GM12878 (cell line): Measurements from ENCODE around the gene FAM171A1. TPM values are rescaled to one million over a fixed set of nuclear protein-coding genes. Genes with fewer than 3 reads are reported as not detected.

Source experiments
- ATAC-seq: fragments of 200-7000 bp; cut with Tn5 transposase; 3 replicates; pipeline ENCODE4 v1.9.1; 2020; ENCODE audit warnings: mild to moderate bottlenecking, moderate library complexity
- BruUV-seq: library from RNA; stranded (reverse); fragments of 400-500 nt; replicated peaks from 2 replicates; lab custom pipeline; 2021; lab: Mats Ljungman, UMichigan
- CTCF ChIA-PET: fragments of 300-600 bp; sonication (Branson Sonifier 250); formaldehyde crosslinking; extraction: SDS; loops from one replicate; lab custom pipeline; 2021; ENCODE audit warnings: inconsistent platforms; lab: Yijun Ruan, JAX
- POLR2A ChIA-PET: fragments of 350-600 bp; formaldehyde crosslinking; extraction: SDS; loops from one replicate; lab custom pipeline; 2021; ENCODE audit warnings: inconsistent platforms; lab: Charles Lee
- RAD21 ChIA-PET: fragments of 300-600 bp; sonication (Branson Sonifier 250); formaldehyde crosslinking; loops from one replicate; lab custom pipeline; 2023; ENCODE audit warnings: antibody characterized with exemption; ENCODE audit not compliant: unreplicated experiment; lab: Charles Lee
- SMC1A ChIA-PET: fragments of 300-600 bp; sonication (Branson Sonifier 250); formaldehyde crosslinking; loops from one replicate; lab custom pipeline; 2023; ENCODE audit not compliant: unreplicated experiment, uncharacterized antibody; lab: Charles Lee
- DNase-seq: peaks from one replicate; pipeline ENCODE4 v3.0.0-alpha.2; 2011; ENCODE audit warnings: low read depth, low spot score
- FAIRE-seq: peaks from 3 replicates; lab custom pipeline; 2011; peaks lifted over from hg19 to GRCh38; lab: Jason Lieb, UNC
- H2AFZ ChIP-seq: 2 replicates; pipeline ENCODE4 v1.6.0; 2011; ENCODE audit warnings: low read depth, low read length, control low read depth; ENCODE audit not compliant: control insufficient read depth
- H3K27ac ChIP-seq: 2 replicates; pipeline ENCODE4 v1.5.1; 2011; ENCODE audit warnings: control low read depth; ENCODE audit not compliant: control insufficient read depth, insufficient read depth
- H3K27me3 ChIP-seq, 2 experiments: replicated peaks in 1 of 2; 2 replicates each; pipeline versions ENCODE4 v1.6.0 to v1.6.1; 2011; ENCODE audit warnings: low read length in 1 of 2; ENCODE audit not compliant: control insufficient read depth in 2 of 2, insufficient read depth in 2 of 2
- H3K36me3 ChIP-seq, 2 experiments: 2 replicates each; pipeline ENCODE4 v1.5.1; 2011; ENCODE audit warnings: low read length in 1 of 2; ENCODE audit not compliant: control insufficient read depth in 2 of 2, insufficient read depth in 2 of 2
- H3K4me1 ChIP-seq: 2 replicates; pipeline ENCODE4 v1.6.1; 2011; ENCODE audit warnings: mild to moderate bottlenecking, low read length, moderate library complexity, mixed read lengths; ENCODE audit not compliant: control insufficient read depth, insufficient read depth
- H3K4me2 ChIP-seq: 2 replicates; pipeline ENCODE4 v1.6.0; 2011; ENCODE audit warnings: control low read depth; ENCODE audit not compliant: control insufficient read depth, insufficient read depth
- H3K4me3 ChIP-seq: fragments of 200-600 bp; sonication (generic); 2 replicates; pipeline ENCODE4 v1.5.1; 2016
- H3K79me2 ChIP-seq: 2 replicates; pipeline ENCODE4 v1.6.0; 2011; ENCODE audit warnings: low read length; ENCODE audit not compliant: control insufficient read depth, insufficient read depth
- H3K9ac ChIP-seq: 2 replicates; pipeline ENCODE4 v1.8.0; 2011; ENCODE audit warnings: low read length, control low read depth, mixed read lengths; ENCODE audit not compliant: control insufficient read depth, insufficient read depth
- H3K9me3 ChIP-seq: replicated peaks from 3 replicates; pipeline ENCODE4 v1.5.1; 2011; ENCODE audit warnings: mild to moderate bottlenecking, low read length; ENCODE audit not compliant: control insufficient read depth, insufficient read depth
- H4K20me1 ChIP-seq: 2 replicates; pipeline ENCODE4 v1.6.0; 2011; ENCODE audit not compliant: control insufficient read depth, insufficient read depth
- BCL3 ChIP-seq: IDR thresholded peaks from 2 replicates; pipeline ENCODE4 v1.6.1; 2011; ENCODE audit warnings: borderline replicate concordance, low read depth, mild to moderate bottlenecking, moderate library complexity, low read length; ENCODE audit not compliant: insufficient read depth, poor library complexity, severe bottlenecking
- BRCA1 ChIP-seq: IDR thresholded peaks from 2 replicates; pipeline ENCODE4 v1.6.1; 2011; ENCODE audit warnings: low read depth, low read length, improper control_type of control experiment
- DPF2 ChIP-seq: fragments of 450-650 bp; IDR thresholded peaks from 2 replicates; pipeline ENCODE4 v1.6.1; 2017; ENCODE audit warnings: mild to moderate bottlenecking
- EGR1 ChIP-seq, 2 experiments: IDR thresholded peaks; 1 replicate in 1 of 2; 2 replicates in 1 of 2; pipeline ENCODE4 v1.6.1; 2011 to 2012; ENCODE audit warnings: low read depth in 2 of 2, low read length in 2 of 2, borderline replicate concordance in 1 of 2, mild to moderate bottlenecking in 1 of 2, moderate library complexity in 1 of 2
- FOS ChIP-seq: IDR thresholded peaks from 3 replicates; pipeline ENCODE4 v1.6.1; 2011; ENCODE audit warnings: borderline replicate concordance; ENCODE audit not compliant: insufficient read length; ENCODE audit errors: extremely low read depth
- KAT2A ChIP-seq: conservative IDR thresholded peaks from 2 replicates; pipeline ENCODE4 v1.6.1; 2011; ENCODE audit warnings: low read depth, low read length; ENCODE audit not compliant: control insufficient read depth
- KLF5 ChIP-seq: fragments of 450-650 bp; IDR thresholded peaks from 2 replicates; pipeline ENCODE4 v1.6.1; 2014; ENCODE audit warnings: mild to moderate bottlenecking; ENCODE audit not compliant: partially characterized antibody
- NFYA ChIP-seq: IDR thresholded peaks from 2 replicates; pipeline ENCODE4 v1.6.1; 2011; ENCODE audit warnings: low read depth, mild to moderate bottlenecking, low read length, improper control_type of control experiment, borderline replicate concordance
- POLR2A ChIP-seq: IDR thresholded peaks from 2 replicates; pipeline ENCODE4 v1.6.1; 2011; ENCODE audit warnings: low read depth, mild to moderate bottlenecking, low read length
- RELA ChIP-seq: fragments of 450-650 bp; IDR thresholded peaks from 2 replicates; pipeline ENCODE4 v1.8.0; 2014; ENCODE audit warnings: borderline replicate concordance; ENCODE audit not compliant: partially characterized antibody
- SMARCA5 ChIP-seq: fragments of 450-650 bp; IDR thresholded peaks from 2 replicates; pipeline ENCODE4 v1.6.1; 2017; ENCODE audit warnings: mild to moderate bottlenecking
- SUZ12 ChIP-seq: fragments of 200-600 bp; sonication (generic); IDR thresholded peaks from one replicate; pipeline ENCODE4 v1.6.1; 2018; ENCODE audit warnings: antibody characterized with exemption, mild to moderate bottlenecking; ENCODE audit not compliant: unreplicated experiment
- WGBS: methylation state at CpG from one replicate; pipeline ENCODE4 v1.1.6; 2016; ENCODE audit warnings: low lambda C conversion rate; ENCODE audit not compliant: insufficient replicate concordance, insufficient coverage; ENCODE audit errors: missing lambda C conversion rate; 5-methylcytosine and 5-hydroxymethylcytosine counted together
- in situ Hi-C: fragments of 300-500 bp; cut with MboI; formaldehyde crosslinking; loops from 9 replicates; pipeline ENCODE4 v1.14.3; 2018; ENCODE audit warnings: mixed read lengths
- intact Hi-C: fragments of 100-400 bp; cut with micrococcal nuclease; formaldehyde crosslinking; loops from one replicate; pipeline ENCODE4 v1.14.2; 2022; ENCODE audit not compliant: unreplicated experiment
- polyA plus RNA-seq, 11 experiments: library from polyadenylated mRNA; depleted of rRNA in 4 of 11; unstranded in 6 of 11; stranded (reverse) in 5 of 11; fragments of >200 nt; fragmentation: Nextera tagmentation in 4 of 11; fragmentation: Illumina TruSeq in 1 of 11; extraction: Ambion mirVana in 4 of 11; extraction: Trizol in 1 of 11; gene quantifications; 1 replicate in 1 of 11; 2 replicates in 10 of 11; pipeline versions ENCODE4 v1.2.1 to v1.2.3, GENCODE V29; 2011 to 2016; ENCODE audit warnings: inconsistent platforms in 2 of 11, missing spikeins in 2 of 11, low read depth in 1 of 11
- total RNA-seq, 4 experiments: library from RNA; depleted of rRNA in 3 of 4; stranded (reverse); fragments of >200 nt in 3 of 4; fragmentation: Illumina TruSeq in 1 of 4; extraction: Trizol in 1 of 4; gene quantifications; 2 replicates each; pipeline versions ENCODE4 v1.2.1 to v1.2.3, GENCODE V29; 2013 to 2021
- TF ChIP-seq, protein P1 (sequence below): fragments of 450-650 bp; formaldehyde crosslinking; IDR thresholded peaks from 2 replicates; pipeline ENCODE4 v1.5.0; 2022; ENCODE audit warnings: mild to moderate bottlenecking, missing genetic modification characterization
- TF ChIP-seq, protein P2 (sequence below): fragments of 450-650 bp; IDR thresholded peaks from 2 replicates; pipeline ENCODE4 v1.6.1; 2017; ENCODE audit warnings: antibody characterized with exemption, mild to moderate bottlenecking, moderate library complexity

Gene FAM171A1
- total and polyA plus RNA-seq, 10 of the 15 experiments (the other 5 are each of a cell fraction or from before 2014, with no cell fraction given): 0.05 to 0.28 (median 0.10) TPM; not detected in 1

GRCh38 chr10:15265056-15265455 is 106.0 kb downstream of the FAM171A1 start (continued):
- TF ChIP-seq, protein P1, sequence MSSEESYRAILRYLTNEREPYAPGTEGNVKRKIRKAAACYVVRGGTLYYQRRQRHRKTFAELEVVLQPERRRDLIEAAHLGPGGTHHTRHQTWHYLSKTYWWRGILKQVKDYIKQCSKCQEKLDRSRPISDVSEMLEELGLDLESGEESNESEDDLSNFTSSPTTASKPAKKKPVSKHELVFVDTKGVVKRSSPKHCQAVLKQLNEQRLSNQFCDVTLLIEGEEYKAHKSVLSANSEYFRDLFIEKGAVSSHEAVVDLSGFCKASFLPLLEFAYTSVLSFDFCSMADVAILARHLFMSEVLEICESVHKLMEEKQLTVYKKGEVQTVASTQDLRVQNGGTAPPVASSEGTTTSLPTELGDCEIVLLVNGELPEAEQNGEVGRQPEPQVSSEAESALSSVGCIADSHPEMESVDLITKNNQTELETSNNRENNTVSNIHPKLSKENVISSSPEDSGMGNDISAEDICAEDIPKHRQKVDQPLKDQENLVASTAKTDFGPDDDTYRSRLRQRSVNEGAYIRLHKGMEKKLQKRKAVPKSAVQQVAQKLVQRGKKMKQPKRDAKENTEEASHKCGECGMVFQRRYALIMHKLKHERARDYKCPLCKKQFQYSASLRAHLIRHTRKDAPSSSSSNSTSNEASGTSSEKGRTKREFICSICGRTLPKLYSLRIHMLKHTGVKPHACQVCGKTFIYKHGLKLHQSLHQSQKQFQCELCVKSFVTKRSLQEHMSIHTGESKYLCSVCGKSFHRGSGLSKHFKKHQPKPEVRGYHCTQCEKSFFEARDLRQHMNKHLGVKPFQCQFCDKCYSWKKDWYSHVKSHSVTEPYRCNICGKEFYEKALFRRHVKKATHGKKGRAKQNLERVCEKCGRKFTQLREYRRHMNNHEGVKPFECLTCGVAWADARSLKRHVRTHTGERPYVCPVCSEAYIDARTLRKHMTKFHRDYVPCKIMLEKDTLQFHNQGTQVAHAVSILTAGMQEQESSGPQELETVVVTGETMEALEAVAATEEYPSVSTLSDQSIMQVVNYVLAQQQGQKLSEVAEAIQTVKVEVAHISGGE (CRISPR knock-in tag): no peak

DNA sequence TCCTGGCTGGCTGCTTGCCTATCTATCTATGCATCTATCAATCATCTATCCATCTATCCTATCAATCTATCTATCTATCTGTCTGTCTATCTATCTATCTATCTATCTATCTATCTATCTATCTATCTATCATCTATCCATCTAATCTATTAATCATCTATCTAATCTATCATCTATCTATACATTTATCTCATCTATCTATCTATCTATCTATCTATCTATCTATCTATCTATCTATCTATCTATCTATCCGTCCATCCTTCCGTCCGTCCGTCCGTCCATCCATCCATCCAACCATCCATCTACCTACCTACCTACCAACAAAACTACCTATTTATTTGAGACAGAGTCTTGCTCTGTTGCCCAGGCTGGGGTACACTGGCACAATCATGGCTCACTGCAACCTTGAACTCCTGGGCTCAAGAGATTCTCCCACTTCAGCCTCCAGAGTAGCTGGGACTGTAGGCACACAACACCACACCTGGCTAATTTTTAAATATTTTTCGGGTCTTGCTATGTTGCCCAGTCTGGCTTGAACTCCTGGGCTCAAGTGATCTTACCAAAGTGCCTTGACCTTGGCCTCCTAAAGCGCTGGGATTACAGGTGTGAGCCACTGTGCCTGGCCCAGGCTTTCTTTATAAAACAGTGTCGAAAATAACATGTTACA is 107.3 kb downstream of the FAM171A1 start:
- BruUV-seq: no TSS peak
- TF ChIP-seq SMARCA5: no peak
- no peak for TF ChIP-seq BRCA1
- TF ChIP-seq DPF2: no peak
- TF ChIP-seq KAT2A: no peak
- no peak for TF ChIP-seq NFYA
- TF ChIP-seq SUZ12: no peak
- no peak for TF ChIP-seq RELA
- TF ChIP-seq BCL3: no peak
- TF ChIP-seq, protein P2, sequence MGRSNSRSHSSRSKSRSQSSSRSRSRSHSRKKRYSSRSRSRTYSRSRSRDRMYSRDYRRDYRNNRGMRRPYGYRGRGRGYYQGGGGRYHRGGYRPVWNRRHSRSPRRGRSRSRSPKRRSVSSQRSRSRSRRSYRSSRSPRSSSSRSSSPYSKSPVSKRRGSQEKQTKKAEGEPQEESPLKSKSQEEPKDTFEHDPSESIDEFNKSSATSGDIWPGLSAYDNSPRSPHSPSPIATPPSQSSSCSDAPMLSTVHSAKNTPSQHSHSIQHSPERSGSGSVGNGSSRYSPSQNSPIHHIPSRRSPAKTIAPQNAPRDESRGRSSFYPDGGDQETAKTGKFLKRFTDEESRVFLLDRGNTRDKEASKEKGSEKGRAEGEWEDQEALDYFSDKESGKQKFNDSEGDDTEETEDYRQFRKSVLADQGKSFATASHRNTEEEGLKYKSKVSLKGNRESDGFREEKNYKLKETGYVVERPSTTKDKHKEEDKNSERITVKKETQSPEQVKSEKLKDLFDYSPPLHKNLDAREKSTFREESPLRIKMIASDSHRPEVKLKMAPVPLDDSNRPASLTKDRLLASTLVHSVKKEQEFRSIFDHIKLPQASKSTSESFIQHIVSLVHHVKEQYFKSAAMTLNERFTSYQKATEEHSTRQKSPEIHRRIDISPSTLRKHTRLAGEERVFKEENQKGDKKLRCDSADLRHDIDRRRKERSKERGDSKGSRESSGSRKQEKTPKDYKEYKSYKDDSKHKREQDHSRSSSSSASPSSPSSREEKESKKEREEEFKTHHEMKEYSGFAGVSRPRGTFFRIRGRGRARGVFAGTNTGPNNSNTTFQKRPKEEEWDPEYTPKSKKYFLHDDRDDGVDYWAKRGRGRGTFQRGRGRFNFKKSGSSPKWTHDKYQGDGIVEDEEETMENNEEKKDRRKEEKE: no peak
- no peak for TF ChIP-seq POLR2A
- TF ChIP-seq EGR1 (IDR thresholded peaks at IDR 0.05; ENCODE audit: borderline replicate concordance in 1 of 2, low read depth in 2 of 2, low read length in 2 of 2): no peak
- no peak for TF ChIP-seq KLF5
- no peak for TF ChIP-seq FOS

More for the DNA sequence above, 107.3 kb downstream of the FAM171A1 start:
- no peaks in the 10 kb centered on the region for H3K4me1 ChIP-seq
- H3K4me2 ChIP-seq: no peak overlapping the region
- no peak overlapping the region for H2AFZ ChIP-seq
- DNase-seq: no peak
- H3K27me3 ChIP-seq: peaks cover 0 to 2% of the 10 kb centered on the region in 2 experiments; a peak in 1 of 4 replicates
- CTCF ChIA-PET: no interaction called here
- 57% methylated on average over 8 of the region's 8 CpGs for WGBS
- SMC1A ChIA-PET: no interaction called here
- no peaks in the 10 kb centered on the region for H3K36me3 ChIP-seq
- RAD21 ChIA-PET: no interaction called here
- in situ Hi-C loops (no loop called here), intact Hi-C loops (no loop called here)
- no peak overlapping the region for H3K9ac ChIP-seq
- no peak overlapping the region for H3K27ac ChIP-seq
- H3K4me3 ChIP-seq: no peak overlapping the region
- H3K79me2 ChIP-seq: no peaks in the 10 kb centered on the region
- H4K20me1 ChIP-seq: no peaks in the 10 kb centered on the region
- H3K9me3 ChIP-seq: no peaks in the 10 kb centered on the region
- POLR2A ChIA-PET: no interaction called here
- ATAC-seq: no peak
- FAIRE-seq: no peak
